ENCODE data around the gene ASAP3.

Gene ASAP3

GRCh38 chr1:23420778-23421177, 63.2 kb downstream of the ASAP3 start:
- no peak overlapping the region for H3K27ac ChIP-seq (ENCODE audit: low read depth, low read length)
- no peaks in the 10 kb centered on the region for H3K9me2 ChIP-seq (replicated peaks; ENCODE audit: control insufficient read depth, low read length)
- no peaks in the 10 kb centered on the region for H3F3A ChIP-seq (ENCODE audit: control insufficient read depth, insufficient read depth)
- H3K27me3 ChIP-seq (ENCODE audit: control insufficient read depth, low read length) = peaks cover 30% of the 10 kb centered on the region
- H3K4me1 ChIP-seq (ENCODE audit: control insufficient read depth, low read length) = peaks cover 3% of the 10 kb centered on the region; the same call in 1 of the 2 replicates
- TF ChIP-seq CTCF (IDR thresholded peaks at IDR 0.05; ENCODE audit: low read depth, low read length, poor library complexity, severe bottlenecking) = no peak
- TF ChIP-seq EZH2phosphoT487 (IDR thresholded peaks at IDR 0.05; ENCODE audit: borderline replicate concordance, low read length) = no peak
- no peaks in the 10 kb centered on the region for H4K20me1 ChIP-seq (ENCODE audit: control insufficient read depth, insufficient read depth, low read depth, low read length)
- H3K4me3 ChIP-seq (ENCODE audit: low read length) = no peak overlapping the region
- H3K79me2 ChIP-seq (ENCODE audit: control insufficient read depth, low read length) = no peaks in the 10 kb centered on the region
- no peaks in the 10 kb centered on the region for H3K36me3 ChIP-seq (ENCODE audit: control insufficient read depth, low read length)
- H3K4me2 ChIP-seq (ENCODE audit: low read length) = no peak overlapping the region
- H3K9me3 ChIP-seq (ENCODE audit: control insufficient read depth, insufficient read depth, low read length) = no peaks in the 10 kb centered on the region

- TF ChIP-seq EZH2phosphoT487 (IDR thresholded peaks at IDR 0.05; ENCODE audit: borderline replicate concordance, low read length) (no peak), CTCF (IDR thresholded peaks at IDR 0.05; ENCODE audit: low read depth, low read length, poor library complexity, severe bottlenecking) (no peak)
Observed at GRCh38 chr1:23419180-23419579, 64.8 kb downstream of the ASAP3 start.

GRCh38 chr1:23417570-23417969, 66.4 kb downstream of the ASAP3 start:
- H3F3A ChIP-seq (ENCODE audit: control insufficient read depth, insufficient read depth) = no peaks in the 10 kb centered on the region
- no peaks in the 10 kb centered on the region for H3K79me2 ChIP-seq (ENCODE audit: control insufficient read depth, low read length)
- H3K9me3 ChIP-seq (ENCODE audit: control insufficient read depth, insufficient read depth, low read length) = no peaks in the 10 kb centered on the region
- TF ChIP-seq CTCF (IDR thresholded peaks at IDR 0.05; ENCODE audit: low read depth, low read length, poor library complexity, severe bottlenecking) (no peak), EZH2phosphoT487 (IDR thresholded peaks at IDR 0.05; ENCODE audit: borderline replicate concordance, low read length) (no peak)
- no peaks in the 10 kb centered on the region for H4K20me1 ChIP-seq (ENCODE audit: control insufficient read depth, insufficient read depth, low read depth, low read length)
- no peak overlapping the region for H3K4me2 ChIP-seq (ENCODE audit: low read length)
- H3K27me3 ChIP-seq (ENCODE audit: control insufficient read depth, low read length) = peaks cover 18% of the 10 kb centered on the region; the same call in 1 of the 2 replicates
- H3K9me2 ChIP-seq (replicated peaks; ENCODE audit: control insufficient read depth, low read length) = no peaks in the 10 kb centered on the region
- no peaks in the 10 kb centered on the region for H3K36me3 ChIP-seq (ENCODE audit: control insufficient read depth, low read length)
- H3K27ac ChIP-seq (ENCODE audit: low read depth, low read length) = no peak overlapping the region
- no peak overlapping the region for H3K4me3 ChIP-seq (ENCODE audit: low read length)
- no peaks in the 10 kb centered on the region for H3K4me1 ChIP-seq (ENCODE audit: control insufficient read depth, low read length)

More at GRCh38 chr1:23419180-23419579, 64.8 kb downstream of the ASAP3 start:
- Histone ChIP-seq H3K9me3 (ENCODE audit: control insufficient read depth, insufficient read depth, low read length) (no peaks in the 10 kb centered on the region), H3K4me1 (ENCODE audit: control insufficient read depth, low read length) (no peaks in the 10 kb centered on the region), H3K27me3 (ENCODE audit: control insufficient read depth, low read length) (peaks cover 29% of the 10 kb centered on the region), H3K4me2 (ENCODE audit: low read length) (no peak overlapping the region), H3K79me2 (ENCODE audit: control insufficient read depth, low read length) (no peaks in the 10 kb centered on the region), H3K4me3 (ENCODE audit: low read length) (no peak overlapping the region), H3F3A (ENCODE audit: control insufficient read depth, insufficient read depth) (no peaks in the 10 kb centered on the region), H3K27ac (ENCODE audit: low read depth, low read length) (no peak overlapping the region), H3K9me2 (replicated peaks; ENCODE audit: control insufficient read depth, low read length) (no peaks in the 10 kb centered on the region), H3K36me3 (ENCODE audit: control insufficient read depth, low read length) (no peaks in the 10 kb centered on the region), H4K20me1 (ENCODE audit: control insufficient read depth, insufficient read depth, low read depth, low read length) (no peaks in the 10 kb centered on the region)
